GM12878 (cell line): ENCODE measurements around the gene LGI1. TPM values are rescaled to one million over a fixed set of nuclear protein-coding genes. Genes with fewer than 3 reads are reported as not detected.

Source experiments
- ATAC-seq: fragments of 200-7000 bp; cut with Tn5 transposase; 3 replicates; pipeline ENCODE4 v1.9.1; 2020; ENCODE audit warnings: mild to moderate bottlenecking, moderate library complexity
- BruUV-seq: library from RNA; stranded (reverse); fragments of 400-500 nt; replicated peaks from 2 replicates; lab custom pipeline; 2021; lab: Mats Ljungman, UMichigan
- CTCF ChIA-PET: fragments of 300-600 bp; sonication (Branson Sonifier 250); formaldehyde crosslinking; extraction: SDS; loops from one replicate; lab custom pipeline; 2021; ENCODE audit warnings: inconsistent platforms; lab: Yijun Ruan, JAX
- POLR2A ChIA-PET: fragments of 350-600 bp; formaldehyde crosslinking; extraction: SDS; loops from one replicate; lab custom pipeline; 2021; ENCODE audit warnings: inconsistent platforms; lab: Charles Lee
- RAD21 ChIA-PET: fragments of 300-600 bp; sonication (Branson Sonifier 250); formaldehyde crosslinking; loops from one replicate; lab custom pipeline; 2023; ENCODE audit warnings: antibody characterized with exemption; ENCODE audit not compliant: unreplicated experiment; lab: Charles Lee
- SMC1A ChIA-PET: fragments of 300-600 bp; sonication (Branson Sonifier 250); formaldehyde crosslinking; loops from one replicate; lab custom pipeline; 2023; ENCODE audit not compliant: unreplicated experiment, uncharacterized antibody; lab: Charles Lee
- DNase-seq: peaks from one replicate; pipeline ENCODE4 v3.0.0-alpha.2; 2011; ENCODE audit warnings: low read depth, low spot score
- FAIRE-seq: peaks from 3 replicates; lab custom pipeline; 2011; peaks lifted over from hg19 to GRCh38; lab: Jason Lieb, UNC
- H2AFZ ChIP-seq: 2 replicates; pipeline ENCODE4 v1.6.0; 2011; ENCODE audit warnings: low read depth, low read length, control low read depth; ENCODE audit not compliant: control insufficient read depth
- H3K27ac ChIP-seq: 2 replicates; pipeline ENCODE4 v1.5.1; 2011; ENCODE audit warnings: control low read depth; ENCODE audit not compliant: control insufficient read depth, insufficient read depth
- H3K27me3 ChIP-seq, 2 experiments: replicated peaks in 1 of 2; 2 replicates each; pipeline versions ENCODE4 v1.6.0 to v1.6.1; 2011; ENCODE audit warnings: low read length in 1 of 2; ENCODE audit not compliant: control insufficient read depth in 2 of 2, insufficient read depth in 2 of 2
- H3K36me3 ChIP-seq, 2 experiments: 2 replicates each; pipeline ENCODE4 v1.5.1; 2011; ENCODE audit warnings: low read length in 1 of 2; ENCODE audit not compliant: control insufficient read depth in 2 of 2, insufficient read depth in 2 of 2
- H3K4me1 ChIP-seq: 2 replicates; pipeline ENCODE4 v1.6.1; 2011; ENCODE audit warnings: mild to moderate bottlenecking, low read length, moderate library complexity, mixed read lengths; ENCODE audit not compliant: control insufficient read depth, insufficient read depth
- H3K4me2 ChIP-seq: 2 replicates; pipeline ENCODE4 v1.6.0; 2011; ENCODE audit warnings: control low read depth; ENCODE audit not compliant: control insufficient read depth, insufficient read depth
- H3K4me3 ChIP-seq: fragments of 200-600 bp; sonication (generic); 2 replicates; pipeline ENCODE4 v1.5.1; 2016
- H3K79me2 ChIP-seq: 2 replicates; pipeline ENCODE4 v1.6.0; 2011; ENCODE audit warnings: low read length; ENCODE audit not compliant: control insufficient read depth, insufficient read depth
- H3K9ac ChIP-seq: 2 replicates; pipeline ENCODE4 v1.8.0; 2011; ENCODE audit warnings: low read length, control low read depth, mixed read lengths; ENCODE audit not compliant: control insufficient read depth, insufficient read depth
- H3K9me3 ChIP-seq: replicated peaks from 3 replicates; pipeline ENCODE4 v1.5.1; 2011; ENCODE audit warnings: mild to moderate bottlenecking, low read length; ENCODE audit not compliant: control insufficient read depth, insufficient read depth
- H4K20me1 ChIP-seq: 2 replicates; pipeline ENCODE4 v1.6.0; 2011; ENCODE audit not compliant: control insufficient read depth, insufficient read depth
- ESRRA ChIP-seq: IDR thresholded peaks from 2 replicates; pipeline ENCODE4 v1.6.1; 2012; ENCODE audit warnings: mild to moderate bottlenecking, low read length, improper control_type of control experiment
- FOXK2 ChIP-seq: fragments of 450-650 bp; IDR thresholded peaks from 2 replicates; pipeline ENCODE4 v1.6.1; 2017; ENCODE audit warnings: mild to moderate bottlenecking, moderate library complexity
- RAD21 ChIP-seq: IDR thresholded peaks from 2 replicates; pipeline ENCODE4 v1.6.1; 2011; ENCODE audit warnings: mild to moderate bottlenecking, low read depth, low read length, moderate library complexity; ENCODE audit not compliant: insufficient read depth
- RUNX3 ChIP-seq: IDR thresholded peaks from 2 replicates; pipeline ENCODE4 v1.6.1; 2012; ENCODE audit warnings: low read length, inconsistent platforms
- WGBS: methylation state at CpG from one replicate; pipeline ENCODE4 v1.1.6; 2016; ENCODE audit warnings: low lambda C conversion rate; ENCODE audit not compliant: insufficient replicate concordance, insufficient coverage; ENCODE audit errors: missing lambda C conversion rate; 5-methylcytosine and 5-hydroxymethylcytosine counted together
- in situ Hi-C: fragments of 300-500 bp; cut with MboI; formaldehyde crosslinking; loops from 9 replicates; pipeline ENCODE4 v1.14.3; 2018; ENCODE audit warnings: mixed read lengths
- intact Hi-C: fragments of 100-400 bp; cut with micrococcal nuclease; formaldehyde crosslinking; loops from one replicate; pipeline ENCODE4 v1.14.2; 2022; ENCODE audit not compliant: unreplicated experiment
- polyA plus RNA-seq, 11 experiments: library from polyadenylated mRNA; depleted of rRNA in 4 of 11; unstranded in 6 of 11; stranded (reverse) in 5 of 11; fragments of >200 nt; fragmentation: Nextera tagmentation in 4 of 11; fragmentation: Illumina TruSeq in 1 of 11; extraction: Ambion mirVana in 4 of 11; extraction: Trizol in 1 of 11; gene quantifications; 1 replicate in 1 of 11; 2 replicates in 10 of 11; pipeline versions ENCODE4 v1.2.1 to v1.2.3, GENCODE V29; 2011 to 2016; ENCODE audit warnings: inconsistent platforms in 2 of 11, missing spikeins in 2 of 11, low read depth in 1 of 11
- total RNA-seq, 4 experiments: library from RNA; depleted of rRNA in 3 of 4; stranded (reverse); fragments of >200 nt in 3 of 4; fragmentation: Illumina TruSeq in 1 of 4; extraction: Trizol in 1 of 4; gene quantifications; 2 replicates each; pipeline versions ENCODE4 v1.2.1 to v1.2.3, GENCODE V29; 2013 to 2021
- TF ChIP-seq, protein P1 (sequence below), 3 experiments: IDR thresholded peaks in 2 of 3; conservative IDR thresholded peaks in 1 of 3; 2 replicates each; pipeline ENCODE4 v1.5.1; 2011; ENCODE audit warnings: low read depth in 3 of 3, low read length in 3 of 3, mild to moderate bottlenecking in 3 of 3, control low read depth in 2 of 3, moderate library complexity in 2 of 3, inconsistent platforms in 1 of 3, mixed read lengths in 1 of 3; ENCODE audit not compliant: control insufficient read depth in 2 of 3, insufficient read depth in 1 of 3; ENCODE audit errors: extremely low read depth in 1 of 3

Gene LGI1
- total and polyA plus RNA-seq, 10 of the 15 experiments (the other 5 are each of a cell fraction or from before 2014, with no cell fraction given): not detected

DNA sequence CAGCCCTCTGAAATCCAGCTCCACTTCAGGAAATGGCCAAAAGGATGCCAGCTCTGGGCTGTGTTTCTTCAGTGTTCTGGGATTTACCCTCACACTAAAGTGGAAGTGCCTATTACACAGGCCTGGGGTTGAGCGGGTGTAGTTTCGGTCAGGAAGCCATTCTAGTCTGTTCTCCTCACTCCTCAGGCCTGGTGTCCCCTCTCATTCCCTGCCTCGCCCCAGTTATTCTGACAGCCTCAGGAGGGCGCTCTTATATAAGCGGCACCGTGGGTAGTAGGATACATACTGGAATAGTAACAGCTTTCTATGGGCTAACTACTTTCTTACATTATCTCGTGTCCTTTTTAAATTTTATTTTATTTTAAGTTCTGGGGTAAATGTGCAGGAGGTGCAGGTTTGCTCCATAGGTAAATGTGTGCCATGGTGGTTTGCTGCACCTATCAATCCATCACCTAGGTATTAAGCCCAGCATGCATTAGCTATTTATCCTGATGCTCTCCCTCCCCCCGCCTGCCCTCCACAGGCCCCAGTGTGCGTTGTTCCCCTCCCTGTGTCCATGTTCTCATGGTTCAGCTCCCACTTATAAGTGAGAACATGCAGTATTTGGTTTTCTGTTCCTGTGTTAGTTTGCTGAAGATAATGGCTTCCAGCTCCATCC lies 12.2 kb upstream of the LGI1 start:
- 59% methylated on average over 9 of the region's 9 CpGs for WGBS
- no TSS peak for BruUV-seq
- Histone ChIP-seq H3K27ac (no peak overlapping the region), H3K27me3 (no peaks in the 10 kb centered on the region), H3K36me3 (no peaks in the 10 kb centered on the region), H2AFZ (no peak overlapping the region), H3K79me2 (no peaks in the 10 kb centered on the region), H3K4me3 (no peak overlapping the region), H3K4me2 (no peak overlapping the region), H3K4me1 (no peaks in the 10 kb centered on the region; the same call in none of the 2 replicates), H3K9me3 (no peaks in the 10 kb centered on the region), H4K20me1 (no peaks in the 10 kb centered on the region), H3K9ac (no peak overlapping the region)
- ChIA-PET CTCF (interaction anchor here (0.6 to 4.0 kb wide), 10 partner anchors 11 to 852 kb away, joined by 3 to 31 read pairs (median 4); partner anchors contain the start of gene FRA10AC1), POLR2A (interaction anchor here (0.6 kb wide), 1 partner anchor 149 kb away, joined by 3 read pairs; no protein-coding TSS in a partner anchor), RAD21 (interaction anchor here (1.0 to 2.0 kb wide), 3 partner anchors 31 to 71 kb away, joined by 3 to 6 read pairs (median 6); partner anchors contain the start of gene FRA10AC1), SMC1A (interaction anchor here (0.9 to 3.7 kb wide), 4 partner anchors 26 to 82 kb away, joined by 3 to 13 read pairs (median 4); partner anchors contain the start of gene FRA10AC1)
- TF ChIP-seq ESRRA (no peak), RAD21 (peak; percentile 36; the same call in 1 of the 2 replicates), FOXK2 (no peak), RUNX3 (no peak)
- TF ChIP-seq, protein P1, sequence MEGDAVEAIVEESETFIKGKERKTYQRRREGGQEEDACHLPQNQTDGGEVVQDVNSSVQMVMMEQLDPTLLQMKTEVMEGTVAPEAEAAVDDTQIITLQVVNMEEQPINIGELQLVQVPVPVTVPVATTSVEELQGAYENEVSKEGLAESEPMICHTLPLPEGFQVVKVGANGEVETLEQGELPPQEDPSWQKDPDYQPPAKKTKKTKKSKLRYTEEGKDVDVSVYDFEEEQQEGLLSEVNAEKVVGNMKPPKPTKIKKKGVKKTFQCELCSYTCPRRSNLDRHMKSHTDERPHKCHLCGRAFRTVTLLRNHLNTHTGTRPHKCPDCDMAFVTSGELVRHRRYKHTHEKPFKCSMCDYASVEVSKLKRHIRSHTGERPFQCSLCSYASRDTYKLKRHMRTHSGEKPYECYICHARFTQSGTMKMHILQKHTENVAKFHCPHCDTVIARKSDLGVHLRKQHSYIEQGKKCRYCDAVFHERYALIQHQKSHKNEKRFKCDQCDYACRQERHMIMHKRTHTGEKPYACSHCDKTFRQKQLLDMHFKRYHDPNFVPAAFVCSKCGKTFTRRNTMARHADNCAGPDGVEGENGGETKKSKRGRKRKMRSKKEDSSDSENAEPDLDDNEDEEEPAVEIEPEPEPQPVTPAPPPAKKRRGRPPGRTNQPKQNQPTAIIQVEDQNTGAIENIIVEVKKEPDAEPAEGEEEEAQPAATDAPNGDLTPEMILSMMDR (IDR thresholded peaks at IDR 0.05 in 2 of 3, conservative IDR thresholded peaks at IDR 0.05 in 1 of 3; ENCODE audit: control insufficient read depth in 2 of 3, extremely low read depth in 1 of 3, insufficient read depth in 1 of 3, low read depth in 3 of 3, low read length in 3 of 3): peak in 2 of 3 experiments; percentile 16 to 24; a peak in 3 of 6 replicates
- intact Hi-C loops (loop anchor here (5.0 kb wide), 1 partner anchor 72 kb away; no protein-coding TSS in a partner anchor), in situ Hi-C loops (no loop called here)
- ATAC-seq: no peak
- no peak for FAIRE-seq
- no peak for DNase-seq
